ENCODE results near the gene CRIP2.

DNA sequence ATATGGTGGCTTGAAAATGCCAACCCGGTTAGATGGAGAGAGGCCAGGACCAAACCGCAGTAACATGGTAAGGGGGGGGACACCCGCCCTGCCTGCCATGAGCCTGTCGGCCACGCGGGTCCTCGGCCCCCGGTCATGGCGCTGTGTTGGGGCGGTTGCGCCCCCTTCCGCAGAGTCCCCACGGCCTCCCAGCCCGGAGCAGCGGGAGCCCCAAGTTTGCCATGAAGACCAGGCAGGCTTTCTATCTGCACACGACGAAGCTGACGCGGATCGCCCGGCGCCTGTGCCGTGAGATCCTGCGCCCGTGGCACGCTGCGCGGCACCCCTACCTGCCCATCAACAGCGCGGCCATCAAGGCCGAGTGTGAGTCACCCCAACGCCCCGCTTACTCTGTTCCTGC is 10.1 kb upstream of the CRIP2 start:
- TF ChIP-seq POLR2A (IDR thresholded peaks at IDR 0.05), result no peak
- TF ChIP-seq, protein P1, sequence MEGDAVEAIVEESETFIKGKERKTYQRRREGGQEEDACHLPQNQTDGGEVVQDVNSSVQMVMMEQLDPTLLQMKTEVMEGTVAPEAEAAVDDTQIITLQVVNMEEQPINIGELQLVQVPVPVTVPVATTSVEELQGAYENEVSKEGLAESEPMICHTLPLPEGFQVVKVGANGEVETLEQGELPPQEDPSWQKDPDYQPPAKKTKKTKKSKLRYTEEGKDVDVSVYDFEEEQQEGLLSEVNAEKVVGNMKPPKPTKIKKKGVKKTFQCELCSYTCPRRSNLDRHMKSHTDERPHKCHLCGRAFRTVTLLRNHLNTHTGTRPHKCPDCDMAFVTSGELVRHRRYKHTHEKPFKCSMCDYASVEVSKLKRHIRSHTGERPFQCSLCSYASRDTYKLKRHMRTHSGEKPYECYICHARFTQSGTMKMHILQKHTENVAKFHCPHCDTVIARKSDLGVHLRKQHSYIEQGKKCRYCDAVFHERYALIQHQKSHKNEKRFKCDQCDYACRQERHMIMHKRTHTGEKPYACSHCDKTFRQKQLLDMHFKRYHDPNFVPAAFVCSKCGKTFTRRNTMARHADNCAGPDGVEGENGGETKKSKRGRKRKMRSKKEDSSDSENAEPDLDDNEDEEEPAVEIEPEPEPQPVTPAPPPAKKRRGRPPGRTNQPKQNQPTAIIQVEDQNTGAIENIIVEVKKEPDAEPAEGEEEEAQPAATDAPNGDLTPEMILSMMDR (IDR thresholded peaks at IDR 0.05 in 4 of 5, conservative IDR thresholded peaks at IDR 0.05 in 1 of 5), result no peak

All from gastrocnemius medialis (tissue), 4 donors.